GM10248 (cell line): ENCODE measurements around the gene MCTP1.

ENCODE experiments used
- CTCF ChIA-PET: fragments of 300-600 bp; sonication (Branson Sonifier 250); formaldehyde crosslinking; extraction: SDS; loops from one replicate; lab custom pipeline; 2021; ENCODE audit warnings: antibody characterized with exemption; lab: Yijun Ruan, JAX
- POLR2A ChIA-PET: fragments of 350-650 bp; sonication (Branson Sonifier 250); formaldehyde crosslinking; extraction: SDS; loops from one replicate; lab custom pipeline; 2020; ENCODE audit warnings: antibody characterized with exemption; lab: Yijun Ruan, JAX
- DNase-seq: peaks from one replicate; pipeline ENCODE4 v3.0.0; 2012; ENCODE audit errors: extremely low spot score
- TF ChIP-seq, protein P1 (sequence below): IDR thresholded peaks from 2 replicates; pipeline ENCODE4 v1.5.1; 2012; ENCODE audit warnings: mild to moderate bottlenecking, low read depth; ENCODE audit errors: extremely low read depth, missing control alignments, control extremely low read depth

MCTP1 gene

DNA sequence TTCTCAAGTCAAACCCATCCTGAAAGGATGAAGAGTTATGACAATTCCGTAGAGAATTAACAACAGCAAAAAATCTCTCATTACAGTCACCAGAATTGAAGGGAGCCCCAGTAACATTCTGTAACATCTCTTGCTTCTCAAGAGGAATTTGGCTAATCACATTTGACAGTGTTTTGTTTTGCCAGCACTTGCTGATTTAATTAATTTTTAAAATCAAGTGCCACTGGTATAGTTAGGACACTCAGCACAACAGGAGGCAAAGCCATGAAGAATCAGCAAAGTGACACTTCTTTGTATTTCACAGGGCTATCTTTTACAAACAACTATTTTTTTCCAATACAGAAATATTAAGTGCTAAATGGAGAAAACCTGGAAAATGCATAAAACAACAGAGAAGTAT is 152.8 kb downstream of the MCTP1 start:
- ChIA-PET CTCF (interaction anchor here (1.9 kb wide), 1 partner anchor 8 kb away, joined by 6 read pairs; no protein-coding TSS in a partner anchor), POLR2A (no interaction called here)
- DNase-seq: no peak
- TF ChIP-seq, protein P1, sequence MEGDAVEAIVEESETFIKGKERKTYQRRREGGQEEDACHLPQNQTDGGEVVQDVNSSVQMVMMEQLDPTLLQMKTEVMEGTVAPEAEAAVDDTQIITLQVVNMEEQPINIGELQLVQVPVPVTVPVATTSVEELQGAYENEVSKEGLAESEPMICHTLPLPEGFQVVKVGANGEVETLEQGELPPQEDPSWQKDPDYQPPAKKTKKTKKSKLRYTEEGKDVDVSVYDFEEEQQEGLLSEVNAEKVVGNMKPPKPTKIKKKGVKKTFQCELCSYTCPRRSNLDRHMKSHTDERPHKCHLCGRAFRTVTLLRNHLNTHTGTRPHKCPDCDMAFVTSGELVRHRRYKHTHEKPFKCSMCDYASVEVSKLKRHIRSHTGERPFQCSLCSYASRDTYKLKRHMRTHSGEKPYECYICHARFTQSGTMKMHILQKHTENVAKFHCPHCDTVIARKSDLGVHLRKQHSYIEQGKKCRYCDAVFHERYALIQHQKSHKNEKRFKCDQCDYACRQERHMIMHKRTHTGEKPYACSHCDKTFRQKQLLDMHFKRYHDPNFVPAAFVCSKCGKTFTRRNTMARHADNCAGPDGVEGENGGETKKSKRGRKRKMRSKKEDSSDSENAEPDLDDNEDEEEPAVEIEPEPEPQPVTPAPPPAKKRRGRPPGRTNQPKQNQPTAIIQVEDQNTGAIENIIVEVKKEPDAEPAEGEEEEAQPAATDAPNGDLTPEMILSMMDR: no peak

DNA sequence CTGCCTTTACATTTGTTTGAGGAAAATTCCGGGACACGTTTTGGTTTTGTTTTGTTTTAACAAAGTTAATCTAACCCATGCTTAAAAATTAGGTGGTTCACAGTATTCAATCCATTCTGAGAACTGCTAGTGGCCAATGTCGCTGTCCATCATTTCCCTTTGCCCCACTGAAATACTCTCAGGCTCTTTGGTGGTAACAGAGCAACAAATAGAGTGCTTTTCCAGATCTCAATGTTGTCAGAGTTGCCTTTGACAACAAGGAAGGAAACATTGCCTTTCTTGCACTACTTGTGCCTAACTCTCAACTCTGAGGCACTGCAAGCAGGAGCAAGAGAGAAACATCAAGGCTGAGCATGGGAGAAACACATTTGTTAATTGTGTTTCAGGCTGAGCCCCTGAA is 154.0 kb downstream of the MCTP1 start:
- CTCF ChIA-PET: interaction anchor here (1.1 kb wide), 1 partner anchor 33 kb away, joined by 3 read pairs; no protein-coding TSS in a partner anchor
- DNase-seq: no peak
- POLR2A ChIA-PET: no interaction called here
- TF ChIP-seq, protein P1: no peak

GRCh38 chr5:95124731-95125130 is 160.2 kb downstream of the MCTP1 start:
- POLR2A ChIA-PET: no interaction called here
- CTCF ChIA-PET: interaction anchor here (1.5 kb wide), 1 partner anchor 8 kb away, joined by 6 read pairs; no protein-coding TSS in a partner anchor
- DNase-seq: no peak
- TF ChIP-seq, protein P1: no peak

DNA sequence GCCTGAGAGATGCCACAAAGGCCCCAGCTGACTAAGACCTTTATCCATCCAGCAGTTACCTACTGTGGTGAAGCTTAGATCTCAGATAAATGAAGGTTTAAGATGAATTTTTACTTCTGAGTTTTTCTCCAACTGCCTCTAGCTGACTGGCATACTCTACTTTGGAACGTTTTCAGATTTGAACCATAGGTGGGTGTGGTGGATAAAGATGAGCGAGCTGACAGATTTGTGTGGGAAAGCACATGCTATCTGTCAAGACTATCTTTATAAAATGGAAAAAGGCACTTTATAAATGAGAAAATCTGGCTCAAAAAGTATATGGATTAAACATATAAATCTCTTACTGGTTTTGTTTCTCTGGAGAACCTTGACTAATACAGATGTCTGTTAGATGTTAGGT is 160.8 kb downstream of the MCTP1 start:
- CTCF ChIA-PET: interaction anchor here (0.9 to 1.5 kb wide), 4 partner anchors 9 to 156 kb away, joined by 3 to 6 read pairs (median 3); no protein-coding TSS in a partner anchor
- DNase-seq: no peak
- TF ChIP-seq, protein P1: no peak
- POLR2A ChIA-PET: interaction anchor here (0.6 kb wide), 1 partner anchor 52 kb away, joined by 3 read pairs; no protein-coding TSS in a partner anchor

DNA sequence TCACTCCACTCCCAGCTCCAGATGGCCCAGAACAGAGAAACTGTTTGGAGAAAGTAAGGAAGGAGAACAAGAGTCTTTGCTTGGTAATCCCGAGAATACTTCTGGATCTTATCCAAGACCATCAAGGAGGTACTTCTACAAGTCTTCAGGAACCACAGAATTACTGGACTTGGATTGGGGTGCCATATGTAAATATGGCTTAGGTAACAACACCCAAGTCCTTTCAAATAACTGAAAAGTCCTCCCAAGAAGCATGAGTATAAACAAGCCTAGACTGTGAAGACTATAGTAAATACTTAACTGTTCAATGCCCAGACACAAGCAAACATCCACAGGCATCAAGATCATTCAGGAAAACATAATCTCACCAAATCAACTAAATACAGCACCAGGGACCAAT is 170.0 kb downstream of the MCTP1 start:
- no peak for DNase-seq
- ChIA-PET CTCF (interaction anchor here (1.8 kb wide), 1 partner anchor 10 kb away, joined by 5 read pairs; no protein-coding TSS in a partner anchor), POLR2A (no interaction called here)
- TF ChIP-seq, protein P1: no peak

DNA sequence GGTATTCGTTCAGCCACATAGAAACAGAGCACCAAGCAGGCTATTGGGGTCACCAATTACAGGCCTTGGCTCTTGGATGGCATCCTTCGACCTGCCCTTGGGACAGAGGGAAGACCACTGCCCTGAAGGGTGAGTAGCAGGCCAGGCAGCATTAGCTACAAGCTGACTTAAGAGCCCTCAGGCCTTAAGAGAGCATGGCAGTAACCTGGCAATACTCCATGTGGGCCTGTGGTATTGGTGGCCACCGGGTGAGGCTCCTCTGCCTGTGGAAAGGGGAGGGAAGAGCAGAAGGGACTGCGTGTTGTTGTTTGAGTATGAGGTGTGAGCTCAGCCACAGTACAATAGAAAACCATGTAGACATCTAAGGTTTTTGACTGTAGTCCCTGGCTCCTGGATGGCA is 170.6 kb downstream of the MCTP1 start:
- no peak for DNase-seq
- POLR2A ChIA-PET: no interaction called here
- CTCF ChIA-PET: interaction anchor here (1.8 kb wide), 1 partner anchor 10 kb away, joined by 5 read pairs; no protein-coding TSS in a partner anchor
- TF ChIP-seq, protein P1: no peak
